HCT116 (cell line): ENCODE measurements around the gene CREBBP. TPM values are rescaled to one million over a fixed set of nuclear protein-coding genes. Genes with fewer than 3 reads are reported as not detected.

ENCODE experiments used
- ATAC-seq: fragments of 200-7000 bp; cut with Tn5 transposase; 2 replicates; pipeline ENCODE4 v1.9.1; 2020; ENCODE audit warnings: mild to moderate bottlenecking, moderate library complexity
- BruUV-seq: library from RNA; stranded (reverse); fragments of 400-500 nt; replicated peaks from 2 replicates; lab custom pipeline; 2021; lab: Mats Ljungman, UMichigan
- CTCF ChIA-PET: fragments of 300-600 bp; sonication (Branson Sonifier 250); formaldehyde crosslinking; loops from one replicate; lab custom pipeline; 2021; ENCODE audit warnings: antibody characterized with exemption; lab: Charles Lee
- POLR2A ChIA-PET: fragments of 300-600, 350-600 bp; sonication (Branson Sonifier 250); formaldehyde crosslinking; loops from one replicate; lab custom pipeline; 2021; ENCODE audit warnings: antibody characterized with exemption; lab: Charles Lee
- RAD21 ChIA-PET, 2 experiments: fragments of 300-600 bp; sonication (Branson Sonifier 250); formaldehyde crosslinking; loops; one replicate each; lab custom pipeline; 2023; ENCODE audit warnings: low total read pairs in 2 of 2; ENCODE audit not compliant: uncharacterized antibody in 2 of 2, unreplicated experiment in 2 of 2, low non-redundant PET in 1 of 2; lab: Charles Lee
- DNase-seq: peaks from one replicate; pipeline ENCODE4 v3.0.0-alpha.2; 2010; ENCODE audit warnings: low read depth, low spot score
- H2AFZ ChIP-seq: fragments of 200-600 bp; shearing (Covaris generic), sonication (generic); 2 replicates; pipeline ENCODE4 v1.6.1; 2017; ENCODE audit warnings: low read depth, mixed run types, mixed read lengths, antibody characterized with exemption, low read length; ENCODE audit not compliant: poor library complexity, severe bottlenecking
- H3K27ac ChIP-seq: 2 replicates; pipeline ENCODE4 v1.5.1; 2012; ENCODE audit warnings: low read depth, low read length
- H3K27me3 ChIP-seq: fragments of 200-600 bp; sonication (generic); 2 replicates; pipeline ENCODE4 v1.6.1; 2016; ENCODE audit warnings: mixed run types, low read length, mixed read lengths; ENCODE audit not compliant: insufficient read depth
- H3K36me3 ChIP-seq, 2 experiments: fragments of 200-500 bp in 1 of 2; fragments of 200-600 bp in 1 of 2; sonication (Bioruptor generic) in 1 of 2; sonication (generic) in 1 of 2; 2 replicates each; pipeline versions ENCODE4 v1.5.1 to v1.6.1; 2014 to 2016; ENCODE audit warnings: low read length in 2 of 2, inconsistent platforms in 1 of 2, mixed read lengths in 1 of 2, mixed run types in 1 of 2; ENCODE audit not compliant: insufficient read depth in 2 of 2, control insufficient read depth in 1 of 2
- H3K4me1 ChIP-seq, 2 experiments: fragments of 200-600 bp in 1 of 2; sonication (generic) in 1 of 2; 2 replicates each; pipeline versions ENCODE4 v1.5.1 to v1.6.1; 2012 to 2017; ENCODE audit warnings: low read length in 2 of 2, inconsistent platforms in 1 of 2, mild to moderate bottlenecking in 1 of 2, mixed read lengths in 1 of 2, mixed run types in 1 of 2, moderate library complexity in 1 of 2; ENCODE audit not compliant: insufficient read depth in 2 of 2, control insufficient read depth in 1 of 2
- H3K4me2 ChIP-seq: fragments of 200-600 bp; sonication (generic); 2 replicates; pipeline ENCODE4 v1.6.1; 2017; ENCODE audit warnings: mixed run types, low read length, mixed read lengths
- H3K4me3 ChIP-seq, 2 experiments: fragments of 200-600 bp in 1 of 2; sonication (generic) in 1 of 2; replicated peaks in 1 of 2; 2 replicates each; pipeline ENCODE4 v1.5.1; 2011 to 2016; ENCODE audit warnings: low read length in 2 of 2, control low read depth in 1 of 2, low read depth in 1 of 2, mild to moderate bottlenecking in 1 of 2, mixed read lengths in 1 of 2, mixed run types in 1 of 2
- H3K79me2 ChIP-seq: fragments of 200-600 bp; sonication (generic); 2 replicates; pipeline ENCODE4 v1.6.1; 2017; ENCODE audit warnings: mild to moderate bottlenecking, mixed run types, low read length, moderate library complexity, mixed read lengths; ENCODE audit not compliant: insufficient read depth
- H3K9ac ChIP-seq: fragments of 200-600 bp; sonication (generic); 2 replicates; pipeline ENCODE4 v1.6.1; 2016; ENCODE audit warnings: low read length, mixed read lengths
- H3K9me2 ChIP-seq: fragments of 200-600 bp; sonication (generic), shearing (Covaris generic); 2 replicates; pipeline ENCODE4 v1.6.1; 2017; ENCODE audit warnings: mixed run types, mild to moderate bottlenecking, moderate library complexity; ENCODE audit not compliant: insufficient read depth
- H3K9me3 ChIP-seq, 2 experiments: fragments of 200-500 bp in 1 of 2; fragments of 200-600 bp in 1 of 2; sonication (Bioruptor generic) in 1 of 2; sonication (generic) in 1 of 2; 2 replicates each; pipeline ENCODE4 v1.6.1; 2014 to 2017; ENCODE audit warnings: low read length in 2 of 2, mixed read lengths in 2 of 2, inconsistent platforms in 1 of 2, low read depth in 1 of 2, mild to moderate bottlenecking in 1 of 2, mixed run types in 1 of 2, moderate library complexity in 1 of 2; ENCODE audit not compliant: control insufficient read depth in 1 of 2, insufficient read depth in 1 of 2
- H4K20me1 ChIP-seq: fragments of 200-600 bp; sonication (generic), shearing (Covaris generic); 2 replicates; pipeline ENCODE4 v1.6.1; 2017; ENCODE audit warnings: mixed run types, mild to moderate bottlenecking, moderate library complexity; ENCODE audit not compliant: insufficient read depth
- REST ChIP-seq: IDR thresholded peaks from 2 replicates; pipeline ENCODE4 v1.6.1; 2012; ENCODE audit warnings: low read depth
- SIN3A ChIP-seq: IDR thresholded peaks from 2 replicates; pipeline ENCODE4 v1.6.1; 2012; ENCODE audit warnings: low read depth
- SRF ChIP-seq: IDR thresholded peaks from 2 replicates; pipeline ENCODE4 v1.6.1; 2012; ENCODE audit warnings: low read depth
- ZNF274 ChIP-seq: fragments of 200-500 bp; sonication (Bioruptor generic); IDR thresholded peaks from 2 replicates; pipeline ENCODE4 v1.6.1; 2014; ENCODE audit warnings: mild to moderate bottlenecking, low read depth, low read length, inconsistent platforms
- intact Hi-C: fragments of 100-400 bp; cut with micrococcal nuclease; formaldehyde crosslinking; loops from 2 replicates; pipeline ENCODE4 v1.10.0; 2022
- total RNA-seq: library from RNA; stranded (reverse); gene quantifications from one replicate; pipeline ENCODE4 v1.2.1, GENCODE V29; 2021; ENCODE audit not compliant: unreplicated experiment

The CREBBP gene
- total RNA-seq, 1 experiment from 2014 or later, result 42.7 TPM

GRCh38 chr16:3822366-3823045 lies 58.0 kb downstream of the CREBBP start (continued):
- no peak for TF ChIP-seq ZNF274
- no peak for TF ChIP-seq SIN3A
- TF ChIP-seq REST, result no peak
- TF ChIP-seq, all 23 proteins: peak for 0

GRCh38 chr16:3821184-3821583 lies 59.3 kb downstream of the CREBBP start:
- Histone ChIP-seq H3K36me3 (no peaks in the 10 kb centered on the region), H3K9ac (no peak overlapping the region), H4K20me1 (peaks cover 16% of the 10 kb centered on the region; the same call in 1 of the 2 replicates), H2AFZ (no peak overlapping the region), H3K4me3 (no peak overlapping the region), H3K4me2 (no peak overlapping the region), H3K4me1 (peaks cover 12 to 19% of the 10 kb centered on the region in 2 experiments), H3K79me2 (peaks cover 100% of the 10 kb centered on the region), H3K27ac (no peak overlapping the region), H3K9me3 (no peaks in the 10 kb centered on the region), H3K27me3 (no peaks in the 10 kb centered on the region), H3K9me2 (no peaks in the 10 kb centered on the region)
- CTCF ChIA-PET, result no interaction called here
- RAD21 ChIA-PET, result no interaction called here
- ATAC-seq, result no peak
- POLR2A ChIA-PET, result no interaction called here
- TF ChIP-seq ZNF274 (no peak), REST (no peak), SRF (no peak)
- BruUV-seq, result no TSS peak
- DNase-seq, result no peak
- intact Hi-C loops, result no loop called here
